Neural cell (in vitro differentiated cells): ENCODE results near the gene COMMD8. TPM values are rescaled to one million over a fixed set of nuclear protein-coding genes. Genes with fewer than 3 reads are reported as not detected.

Source experiments
- H2AFZ ChIP-seq: fragments of 200-600, 300-800 bp; sonication (generic), shearing (Covaris generic); 2 replicates; pipeline ENCODE4 v1.6.0; 2014; ENCODE audit warnings: low read depth, mild to moderate bottlenecking, antibody characterized with exemption, low read length, moderate library complexity
- H3F3A ChIP-seq: fragments of 200-600 bp; shearing (Covaris generic); 2 replicates; pipeline ENCODE4 v1.6.1; 2016; ENCODE audit warnings: mild to moderate bottlenecking, moderate library complexity, mixed read lengths, antibody characterized with exemption, low read length; ENCODE audit not compliant: insufficient read depth, poor library complexity, severe bottlenecking
- H3K27ac ChIP-seq: fragments of 200-600, 300-800 bp; sonication (generic), shearing (Covaris generic); 2 replicates; pipeline ENCODE4 v1.5.1; 2014; ENCODE audit warnings: mild to moderate bottlenecking, low read length, moderate library complexity
- H3K27me3 ChIP-seq: fragments of 300-800, 200-600 bp; sonication (generic), shearing (Covaris generic); 2 replicates; pipeline ENCODE4 v1.6.0; 2014; ENCODE audit warnings: mild to moderate bottlenecking, low read depth, low read length, moderate library complexity; ENCODE audit not compliant: insufficient read depth
- H3K36me3 ChIP-seq: fragments of 300-800, 200-600 bp; sonication (generic), shearing (Covaris generic); 2 replicates; pipeline ENCODE4 v1.5.1; 2014; ENCODE audit warnings: mild to moderate bottlenecking, antibody characterized with exemption, low read length, moderate library complexity; ENCODE audit not compliant: insufficient read depth
- H3K4me2 ChIP-seq: fragments of 300-800, 200-600 bp; sonication (generic), shearing (Covaris generic); 2 replicates; pipeline ENCODE4 v1.6.0; 2014; ENCODE audit warnings: mild to moderate bottlenecking, low read length
- H3K4me3 ChIP-seq: fragments of 300-800, 200-600 bp; sonication (generic), shearing (Covaris generic); 2 replicates; pipeline ENCODE4 v1.5.1; 2014; ENCODE audit warnings: mild to moderate bottlenecking, low read length, moderate library complexity
- H3K79me2 ChIP-seq: fragments of 200-600 bp; shearing (Covaris generic); replicated peaks from 2 replicates; pipeline ENCODE4 v1.6.0; 2014; ENCODE audit warnings: mild to moderate bottlenecking, low read length, moderate library complexity; ENCODE audit not compliant: insufficient read depth
- H3K9ac ChIP-seq: fragments of 300-800, 200-600 bp; sonication (generic), shearing (Covaris generic); 2 replicates; pipeline ENCODE4 v1.6.1; 2016; ENCODE audit warnings: mild to moderate bottlenecking, low read length, mixed read lengths
- H3K9me2 ChIP-seq: fragments of 200-600 bp; shearing (Covaris generic); 2 replicates; pipeline ENCODE4 v1.6.1; 2016; ENCODE audit warnings: mild to moderate bottlenecking, low read length, mixed read lengths; ENCODE audit not compliant: insufficient read depth
- H3K9me3 ChIP-seq: fragments of 200-600, 300-800 bp; sonication (generic), shearing (Covaris generic); 2 replicates; pipeline ENCODE4 v1.6.1; 2016; ENCODE audit warnings: mild to moderate bottlenecking, mixed run types, low read length, moderate library complexity, mixed read lengths
- H4K20me1 ChIP-seq: fragments of 200-600 bp; shearing (Covaris generic); 2 replicates; pipeline ENCODE4 v1.6.1; 2016; ENCODE audit warnings: mild to moderate bottlenecking, mixed run types; ENCODE audit not compliant: insufficient read depth
- CTCF ChIP-seq: fragments of 450-650 bp; IDR thresholded peaks from 2 replicates; pipeline ENCODE4 v1.5.1; 2014; ENCODE audit warnings: antibody characterized with exemption, mild to moderate bottlenecking, moderate library complexity; ENCODE audit not compliant: poor library complexity, severe bottlenecking
- EP300 ChIP-seq: fragments of 450-650 bp; conservative IDR thresholded peaks from 2 replicates; pipeline ENCODE4 v1.6.1; 2014; ENCODE audit warnings: antibody characterized with exemption, mild to moderate bottlenecking, moderate library complexity; ENCODE audit not compliant: poor library complexity, severe bottlenecking
- EZH2 ChIP-seq: fragments of 200-600, 300-800 bp; shearing (Covaris generic), sonication (generic); IDR thresholded peaks from 2 replicates; pipeline ENCODE4 v1.6.1; 2014; ENCODE audit warnings: antibody characterized with exemption, low read length, borderline replicate concordance, mild to moderate bottlenecking; ENCODE audit not compliant: insufficient read depth, poor library complexity, severe bottlenecking
- MXI1 ChIP-seq: fragments of 450-650 bp; conservative IDR thresholded peaks from 2 replicates; pipeline ENCODE4 v1.6.1; 2014; ENCODE audit warnings: antibody characterized with exemption, mild to moderate bottlenecking; ENCODE audit not compliant: poor library complexity, severe bottlenecking
- POLR2AphosphoS5 ChIP-seq: IDR thresholded peaks from 2 replicates; pipeline ENCODE4 v1.6.1; 2012
- RAD21 ChIP-seq: fragments of 450-650 bp; conservative IDR thresholded peaks from 2 replicates; pipeline ENCODE4 v1.6.1; 2014; ENCODE audit warnings: antibody characterized with exemption, mild to moderate bottlenecking, moderate library complexity
- REST ChIP-seq: IDR thresholded peaks from 2 replicates; pipeline ENCODE4 v1.6.1; 2012; ENCODE audit warnings: borderline replicate concordance
- SMC3 ChIP-seq: fragments of 450-650 bp; conservative IDR thresholded peaks from 2 replicates; pipeline ENCODE4 v1.6.1; 2014; ENCODE audit warnings: antibody characterized with exemption, mild to moderate bottlenecking, moderate library complexity; ENCODE audit not compliant: poor library complexity
- TAF1 ChIP-seq: IDR thresholded peaks from 2 replicates; pipeline ENCODE4 v1.6.1; 2012; ENCODE audit warnings: low read depth
- polyA plus RNA-seq: library from polyadenylated mRNA; depleted of rRNA; stranded (reverse); fragments of >200 nt; gene quantifications from 2 replicates; pipeline ENCODE4 v1.2.3, GENCODE V29; 2014

The COMMD8 gene
- polyA plus RNA-seq, 1 donor from 2014 or later = 29.6 TPM

GRCh38 chr4:47473141-47473750 lies 9.7 kb upstream of the COMMD8 start:
- H3K9me3 ChIP-seq = no peaks in the 10 kb centered on the region
- no peaks in the 10 kb centered on the region for H4K20me1 ChIP-seq
- no peaks in the 10 kb centered on the region for H3K36me3 ChIP-seq
- no peak overlapping the region for H3K9ac ChIP-seq
- no peak overlapping the region for H3K4me3 ChIP-seq
- no peak overlapping the region for H3K4me2 ChIP-seq
- TF ChIP-seq EP300 = no peak
- no peak for TF ChIP-seq EZH2
- no peak for TF ChIP-seq POLR2AphosphoS5
- TF ChIP-seq MXI1 = no peak
- no peak for TF ChIP-seq RAD21
- no peak for TF ChIP-seq CTCF
- TF ChIP-seq SMC3 = no peak
- no peak for TF ChIP-seq REST
- TF ChIP-seq TAF1 = no peak
- no peak overlapping the region for H2AFZ ChIP-seq
- no peaks in the 10 kb centered on the region for H3F3A ChIP-seq
- H3K27ac ChIP-seq = no peak overlapping the region
- H3K9me2 ChIP-seq = no peaks in the 10 kb centered on the region
- no peaks in the 10 kb centered on the region for H3K79me2 ChIP-seq
- H3K27me3 ChIP-seq = no peaks in the 10 kb centered on the region

- no peaks in the 10 kb centered on the region for H3K9me2 ChIP-seq
- TF ChIP-seq MXI1 = no peak
- no peak for TF ChIP-seq EZH2
- no peak for TF ChIP-seq POLR2AphosphoS5
- no peak for TF ChIP-seq EP300
- no peak for TF ChIP-seq RAD21
- TF ChIP-seq REST = no peak
- no peak for TF ChIP-seq CTCF
- no peak for TF ChIP-seq SMC3
- no peak for TF ChIP-seq TAF1
- no peaks in the 10 kb centered on the region for H3F3A ChIP-seq
- H3K4me3 ChIP-seq = no peak overlapping the region
- no peaks in the 10 kb centered on the region for H4K20me1 ChIP-seq
- H3K4me2 ChIP-seq = no peak overlapping the region
- H3K9me3 ChIP-seq = no peaks in the 10 kb centered on the region
- H3K27ac ChIP-seq = no peak overlapping the region
- no peak overlapping the region for H2AFZ ChIP-seq
- H3K36me3 ChIP-seq = no peaks in the 10 kb centered on the region
- no peak overlapping the region for H3K9ac ChIP-seq
- no peaks in the 10 kb centered on the region for H3K27me3 ChIP-seq
- no peaks in the 10 kb centered on the region for H3K79me2 ChIP-seq
These were observed 8.1 kb upstream of the COMMD8 start for GRCh38 chr4:47471591-47471990.
